OCI-LY7 (cell line): ENCODE measurements around the gene SDHAF3.

Source experiments
- CTCF ChIP-seq: fragments of 200-600 bp; sonication (generic); conservative IDR thresholded peaks from 2 replicates; pipeline ENCODE4 v1.5.1; 2014; ENCODE audit warnings: mild to moderate bottlenecking, antibody characterized with exemption, low read length, moderate library complexity, mixed read lengths
- EZH2phosphoT487 ChIP-seq: fragments of 200-600 bp; sonication (generic); IDR thresholded peaks from 2 replicates; pipeline ENCODE4 v1.6.1; 2018; ENCODE audit warnings: low read depth, borderline replicate concordance, mild to moderate bottlenecking, mixed run types, antibody characterized with exemption, low read length, moderate library complexity, mixed read lengths

- TF ChIP-seq EZH2phosphoT487, result no peak
- TF ChIP-seq CTCF, result no peak
Observed at GRCh38 chr7:97081521-97082300, 35.8 kb upstream of the SDHAF3 start.
